NCI-H1092 (cell line): ENCODE data around the gene RBMS1.

Experiments
- DNase-seq: peaks from one replicate; lab custom pipeline; 2025; lab: John Stamatoyannopoulos, UW

Gene RBMS1

DNA sequence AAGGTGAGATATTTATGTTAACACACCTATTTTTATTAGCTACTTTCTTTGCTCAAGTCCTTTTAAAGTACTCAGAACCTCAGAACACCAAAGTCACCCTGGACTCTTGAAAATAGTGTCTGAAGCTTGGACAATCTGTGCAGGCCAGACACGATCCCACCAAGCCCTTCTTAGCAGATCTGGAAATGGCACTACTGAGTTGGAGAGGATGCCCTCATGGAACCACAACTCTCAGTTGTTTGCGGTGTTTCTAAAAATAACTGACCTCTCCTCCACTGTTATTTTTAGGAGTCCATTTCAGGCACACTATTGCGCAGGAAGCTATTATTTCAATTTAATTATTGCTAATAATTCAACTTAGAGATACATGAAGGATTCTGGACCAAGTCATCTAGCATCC is 190.1 kb downstream of the RBMS1 start:
- DNase-seq, result no peak

DNA sequence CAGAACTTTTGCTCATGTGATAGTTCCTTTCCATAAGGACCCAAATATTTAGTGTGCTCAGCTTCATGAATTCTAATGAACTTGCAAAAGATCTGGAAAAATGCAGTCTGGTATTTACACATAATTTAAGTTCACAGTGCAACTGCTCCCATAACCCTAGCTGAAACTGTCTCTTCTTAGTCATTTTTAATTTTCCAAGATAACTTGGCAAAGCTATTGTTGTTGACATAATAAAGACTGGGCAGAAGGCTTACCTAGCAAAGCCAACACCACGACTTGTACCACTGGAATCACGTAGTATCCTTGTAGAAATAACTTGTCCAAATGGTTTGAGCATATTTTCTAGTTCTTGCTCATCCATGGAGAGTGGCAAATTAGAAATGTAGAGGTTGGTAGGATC is 190.5 kb downstream of the RBMS1 start:
- no peak for DNase-seq

DNA sequence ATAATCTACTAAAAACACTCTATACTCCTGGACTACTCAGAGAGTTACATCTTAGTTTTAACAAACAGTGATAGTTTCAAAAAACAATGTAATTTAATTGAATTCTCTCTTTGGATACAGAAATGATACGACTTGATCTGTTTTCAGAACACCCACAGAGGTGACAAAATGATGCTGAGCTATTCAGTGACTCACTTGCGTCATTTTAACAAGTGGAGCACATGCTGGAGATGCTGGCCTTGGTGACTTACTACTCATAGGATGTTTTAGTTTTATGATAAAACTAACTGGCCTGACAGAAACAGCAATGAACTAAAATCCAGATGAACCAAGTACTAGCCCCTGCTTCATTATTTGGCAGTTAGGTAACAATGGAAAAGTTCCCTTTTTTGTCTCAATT is 192.2 kb downstream of the RBMS1 start:
- DNase-seq, result no peak

DNA sequence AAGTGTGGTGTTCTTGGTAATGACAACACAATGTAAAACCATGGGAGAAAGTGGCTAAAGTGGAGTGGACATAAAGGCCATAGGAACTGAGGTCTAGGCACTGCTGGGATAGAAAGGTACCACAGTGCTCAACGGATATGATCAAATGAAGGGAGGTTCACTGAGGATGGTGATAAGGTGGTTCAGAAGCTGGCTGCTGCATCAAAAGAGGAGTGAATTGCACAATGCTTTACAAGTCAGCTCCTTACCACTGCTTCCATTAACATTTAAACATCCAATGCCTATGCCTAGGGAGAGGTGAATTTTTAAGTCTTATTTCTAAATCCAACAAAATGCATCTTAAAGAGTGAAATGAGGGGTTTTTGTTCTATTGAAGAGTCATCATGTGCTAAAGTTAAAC is 193.4 kb downstream of the RBMS1 start:
- DNase-seq, result no peak

DNA sequence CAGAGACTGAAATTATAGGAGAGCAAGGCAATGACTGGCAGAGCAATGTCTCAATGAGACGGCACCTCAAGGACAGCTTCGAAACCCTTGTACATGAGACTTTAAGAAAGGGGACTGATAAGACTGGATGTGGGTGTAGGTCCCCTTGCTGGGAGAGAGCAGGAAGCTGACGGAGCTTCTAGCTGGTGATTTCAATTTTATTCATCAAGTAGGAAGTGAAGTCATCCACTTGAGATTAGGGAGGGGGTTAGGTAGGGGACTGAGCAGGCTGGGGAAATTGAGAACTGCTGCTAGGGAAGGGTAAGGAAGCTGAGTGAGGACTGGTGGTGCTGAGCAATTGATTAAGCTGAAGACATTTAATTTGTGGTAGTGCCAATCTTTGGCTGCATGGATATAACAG is 194.1 kb downstream of the RBMS1 start:
- DNase-seq, result no peak

DNA sequence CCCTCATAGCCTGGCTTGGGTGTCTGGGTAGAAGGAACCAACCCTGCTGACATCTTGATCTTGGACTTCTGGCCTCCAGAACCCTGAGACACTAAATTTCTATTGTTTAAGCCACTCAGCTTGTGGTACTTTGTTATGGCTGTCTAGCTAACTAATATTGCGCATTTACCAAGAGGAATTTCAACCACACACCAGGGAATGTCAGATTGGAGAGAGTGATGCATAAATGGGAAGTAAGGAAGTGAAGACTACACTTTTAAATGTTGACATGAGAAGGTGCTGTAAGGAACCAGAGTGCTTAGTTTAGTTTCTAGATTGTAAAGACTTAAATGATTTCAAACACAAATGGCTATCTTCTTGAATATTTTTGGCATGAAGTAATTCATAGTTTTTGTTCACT is 194.6 kb downstream of the RBMS1 start:
- no peak for DNase-seq

DNA sequence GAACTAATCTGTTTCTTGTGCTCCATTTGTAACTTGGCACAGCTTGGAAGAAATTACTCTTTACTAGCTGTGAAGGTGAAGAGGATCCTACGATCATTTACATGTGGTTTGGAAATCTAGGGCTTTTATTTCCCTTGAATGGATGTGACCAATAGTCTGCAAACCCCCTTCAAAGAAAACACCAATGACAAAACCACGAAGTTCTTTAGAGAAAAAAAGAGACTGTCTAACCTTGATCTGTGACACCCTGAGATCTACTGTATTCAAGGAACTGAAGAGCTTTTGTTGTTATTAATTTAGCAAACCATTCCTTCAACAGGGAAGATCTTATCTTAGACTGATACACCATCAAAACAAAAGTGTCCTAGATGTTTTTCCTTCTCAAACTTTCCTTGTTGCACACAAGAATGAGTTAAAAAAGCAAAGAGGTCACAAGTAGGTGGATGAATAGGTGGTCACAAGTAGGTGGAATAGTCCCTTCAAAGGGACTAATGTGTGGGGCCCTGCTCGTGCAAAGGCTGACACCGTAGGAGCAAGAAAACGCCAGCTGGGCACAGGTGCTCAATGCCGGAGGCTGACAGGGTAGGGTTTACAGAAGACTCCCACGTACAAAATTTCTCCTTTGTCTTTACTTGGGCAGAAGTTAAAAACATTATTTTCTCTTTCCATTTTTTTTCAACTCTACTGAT is 197.9 kb downstream of the RBMS1 start:
- DNase-seq, result no peak

DNA sequence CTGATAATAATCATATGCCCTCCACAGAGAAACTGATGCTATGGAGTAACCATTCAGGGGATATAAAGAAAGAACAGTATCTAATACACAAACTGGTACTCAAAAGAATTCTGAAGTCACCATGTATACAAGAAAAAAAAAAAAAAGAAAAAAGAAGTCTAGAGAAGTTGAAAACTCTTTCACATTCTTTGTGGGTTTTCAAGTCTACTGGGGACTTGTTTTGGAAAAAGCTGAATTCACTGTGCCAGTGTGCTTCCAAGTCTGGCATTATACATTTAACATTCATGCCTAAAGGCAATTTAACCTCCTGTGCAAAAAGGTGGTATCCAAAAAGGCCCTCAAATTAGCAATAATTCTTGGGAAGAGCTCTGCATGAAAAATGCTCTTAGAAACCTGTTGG is 198.7 kb downstream of the RBMS1 start:
- no peak for DNase-seq

DNA sequence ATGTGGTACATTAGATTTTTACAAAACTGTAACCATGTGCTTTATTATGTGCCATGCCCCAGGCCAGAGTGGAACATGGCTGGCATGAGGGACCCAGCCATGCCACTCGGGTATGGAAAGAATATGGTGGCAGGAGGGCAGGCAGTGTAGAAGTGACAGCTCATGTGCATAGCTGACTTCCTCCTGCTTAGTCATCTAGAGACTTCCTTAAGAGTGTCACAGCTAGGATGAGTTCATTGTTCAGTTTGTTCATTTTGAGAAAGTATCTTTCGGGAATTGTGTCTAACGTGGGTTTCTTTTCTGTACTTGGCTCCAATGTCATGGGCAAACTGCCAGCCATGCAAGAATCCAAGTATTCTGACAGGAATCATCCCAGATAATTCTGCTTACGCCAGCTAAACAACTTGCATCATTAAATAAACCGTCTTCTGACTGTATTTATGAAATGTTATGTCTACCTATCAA is 199.2 kb downstream of the RBMS1 start:
- DNase-seq, result no peak

DNA sequence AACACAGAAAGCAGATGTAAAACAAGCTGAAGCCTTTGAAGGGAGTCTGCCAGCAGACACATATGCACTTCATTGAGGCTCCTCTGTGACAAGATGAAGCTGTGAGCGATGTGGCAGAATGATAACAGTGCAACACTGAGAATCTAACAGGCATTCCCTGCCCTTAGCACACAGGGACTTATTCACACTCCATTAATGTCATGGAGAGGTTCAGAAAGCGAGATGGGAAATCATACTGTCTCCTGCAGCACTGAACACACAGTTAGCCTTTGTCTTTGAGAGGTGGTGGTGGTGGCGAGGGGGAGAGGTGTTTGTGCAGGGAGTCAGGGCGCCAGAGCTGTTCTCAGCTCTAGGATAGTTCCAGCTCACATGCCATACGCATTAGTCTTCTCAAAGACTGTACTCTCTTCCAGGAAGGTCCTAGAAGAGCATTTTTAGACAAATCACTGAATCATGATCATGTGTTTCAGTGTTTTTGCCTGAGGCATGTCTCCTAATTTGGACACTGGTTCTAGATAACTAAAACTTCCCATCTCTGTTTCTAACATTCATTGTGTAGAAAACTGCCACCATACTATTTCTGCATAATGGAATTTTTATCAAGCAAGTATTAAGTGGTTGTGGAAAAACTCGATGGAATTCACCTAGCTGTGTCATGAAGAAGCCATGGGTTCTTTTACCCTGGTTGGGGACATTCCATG is 200.1 kb downstream of the RBMS1 start:
- no peak for DNase-seq

DNA sequence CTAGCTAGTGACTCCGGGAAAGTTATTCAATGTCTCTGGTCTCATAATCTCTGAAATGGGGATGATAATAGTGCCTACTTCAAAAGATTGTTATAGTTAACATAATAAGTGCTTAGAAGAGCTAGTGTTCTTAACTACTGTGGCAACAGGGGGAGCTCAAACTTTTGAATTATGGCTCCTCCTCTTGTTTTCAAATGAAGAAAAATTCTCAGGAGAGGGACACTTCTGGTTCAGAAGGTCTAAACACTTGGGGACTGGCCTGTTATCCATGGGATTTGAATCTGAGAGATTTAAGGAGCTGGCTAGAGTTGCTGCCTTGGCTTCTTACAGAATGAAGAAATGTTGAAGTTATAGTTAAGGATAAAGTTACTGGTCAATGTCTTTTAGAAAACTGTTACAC is 201.4 kb downstream of the RBMS1 start:
- no peak for DNase-seq

DNA sequence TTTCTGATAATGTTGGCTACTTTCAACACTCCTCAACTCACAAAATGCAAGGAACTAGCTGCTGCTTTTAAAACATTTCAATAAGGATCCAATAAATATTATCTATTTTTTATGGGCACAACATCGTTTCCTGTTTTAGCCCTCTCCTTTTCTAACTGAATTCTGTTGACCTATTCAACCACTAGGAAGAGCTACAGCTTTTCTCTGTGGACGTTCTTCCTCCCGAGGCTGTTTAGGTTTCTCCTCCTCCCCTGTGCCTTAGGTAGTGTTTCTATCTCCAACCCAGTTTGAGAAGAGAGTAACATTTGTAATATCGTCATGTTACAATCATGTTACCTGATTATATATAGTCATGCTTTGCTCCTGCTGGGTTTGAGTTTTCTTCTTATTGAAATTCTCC is 202.2 kb downstream of the RBMS1 start:
- no peak for DNase-seq

DNA sequence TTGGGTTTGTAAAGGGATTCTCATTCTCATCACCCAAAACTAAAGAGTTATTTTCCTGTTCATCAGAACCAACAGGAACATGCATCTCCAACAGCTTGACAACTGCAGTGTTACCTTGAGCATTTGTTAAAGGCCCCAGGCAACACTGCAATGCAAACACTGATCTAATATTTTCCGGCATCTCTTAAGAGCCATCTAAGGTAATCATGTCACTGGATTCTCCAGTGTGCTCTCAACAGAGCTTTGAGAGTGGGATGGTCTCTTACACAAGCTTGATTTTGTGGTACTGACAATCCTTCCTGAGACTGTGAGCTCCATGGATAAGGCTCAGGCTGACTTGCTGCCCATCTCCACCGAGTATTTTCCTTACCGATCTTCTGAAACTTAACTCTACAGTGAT is 203.0 kb downstream of the RBMS1 start:
- DNase-seq, result no peak

DNA sequence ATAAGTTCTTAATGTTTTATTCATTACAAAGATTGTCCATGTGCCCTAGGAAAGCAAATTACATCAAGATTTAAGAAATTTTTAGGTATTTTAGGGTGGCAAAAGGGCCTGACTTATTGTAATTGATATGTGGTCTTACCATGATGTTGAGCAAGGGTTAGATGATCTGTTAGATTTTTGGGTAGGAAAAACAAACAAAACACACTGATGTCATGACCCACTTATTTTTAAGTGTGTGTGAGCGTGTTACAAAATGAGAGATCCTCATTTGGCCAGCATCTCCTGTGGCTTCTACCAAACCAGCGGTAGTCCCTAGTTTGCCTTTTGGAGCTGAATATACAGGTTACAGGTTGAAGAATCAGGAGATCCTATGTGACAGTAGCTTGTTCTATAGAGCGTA is 203.8 kb downstream of the RBMS1 start:
- no peak for DNase-seq

DNA sequence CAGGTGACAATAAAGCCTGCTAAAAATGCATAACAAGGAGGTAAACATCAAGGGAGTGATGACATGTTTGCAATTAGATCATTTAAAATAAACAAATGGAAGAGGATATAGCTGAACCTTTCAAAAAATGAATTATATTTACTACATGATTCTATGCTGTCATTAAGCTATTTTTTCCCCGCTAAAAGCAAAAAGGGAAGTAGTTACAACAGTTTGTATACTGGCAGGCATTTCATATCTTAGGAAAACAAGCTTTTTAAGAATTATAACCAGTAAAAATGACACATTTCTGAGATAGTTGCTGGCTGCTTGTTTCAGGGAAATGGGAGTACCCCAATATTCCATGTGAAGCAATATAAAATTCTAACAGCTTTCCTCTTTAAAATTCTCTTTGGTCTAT is 204.5 kb downstream of the RBMS1 start:
- DNase-seq, result no peak

DNA sequence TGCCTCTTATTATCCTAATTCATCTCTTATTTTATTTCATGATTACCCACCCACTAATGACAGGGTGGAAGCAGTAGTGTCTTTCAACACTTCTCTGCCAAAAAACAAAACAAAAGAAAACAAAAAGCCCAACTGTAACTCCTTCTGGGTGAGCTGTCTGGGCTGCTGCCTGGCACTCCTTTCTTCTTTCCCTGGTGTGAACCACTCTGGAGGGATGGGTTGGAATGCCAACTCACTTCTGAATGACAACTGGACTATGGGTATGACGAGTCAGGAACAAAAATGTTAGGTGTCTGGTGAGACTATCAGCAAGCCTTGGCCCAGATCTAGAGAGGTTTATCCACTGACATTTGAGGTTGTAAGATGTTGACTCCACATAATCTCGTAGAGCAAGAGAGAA is 205.3 kb downstream of the RBMS1 start:
- DNase-seq, result no peak

DNA sequence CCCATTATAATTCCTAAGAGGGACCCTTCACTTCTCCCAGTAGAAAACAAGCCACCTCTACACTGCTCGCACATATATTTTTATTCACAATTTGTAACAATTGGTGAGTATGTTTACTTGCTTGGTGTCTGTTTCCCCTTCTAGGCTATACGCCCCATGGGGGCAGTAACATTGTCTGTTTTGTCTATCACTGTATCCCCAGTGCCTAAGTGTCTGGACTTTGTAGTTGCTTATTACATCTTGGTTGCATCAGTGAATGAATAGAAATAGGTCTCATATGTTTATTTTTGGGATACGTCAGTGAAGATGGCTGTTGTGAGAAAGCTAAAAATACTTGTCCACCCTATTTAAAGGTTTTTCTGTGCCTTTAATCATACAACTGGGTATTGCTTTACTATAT is 206.1 kb downstream of the RBMS1 start:
- no peak for DNase-seq

DNA sequence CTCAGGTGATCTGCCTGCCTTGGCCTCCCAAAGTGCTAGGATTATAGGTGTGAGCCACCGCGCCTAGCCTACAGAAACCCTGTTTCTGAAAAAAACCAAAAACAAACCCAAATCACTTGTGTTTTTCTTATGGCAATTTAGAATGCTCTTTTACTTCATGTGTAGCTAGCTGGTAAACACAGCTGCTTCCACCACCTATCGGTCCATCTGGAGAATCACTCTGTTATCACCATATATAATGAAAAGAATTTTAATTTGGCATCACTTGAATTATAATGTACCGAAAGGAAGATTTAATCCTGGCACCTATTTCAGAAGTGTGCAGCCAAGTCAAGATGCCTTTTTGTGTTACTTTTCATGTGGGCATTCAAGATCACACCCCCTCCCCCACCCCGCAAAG is 207.1 kb downstream of the RBMS1 start:
- no peak for DNase-seq

DNA sequence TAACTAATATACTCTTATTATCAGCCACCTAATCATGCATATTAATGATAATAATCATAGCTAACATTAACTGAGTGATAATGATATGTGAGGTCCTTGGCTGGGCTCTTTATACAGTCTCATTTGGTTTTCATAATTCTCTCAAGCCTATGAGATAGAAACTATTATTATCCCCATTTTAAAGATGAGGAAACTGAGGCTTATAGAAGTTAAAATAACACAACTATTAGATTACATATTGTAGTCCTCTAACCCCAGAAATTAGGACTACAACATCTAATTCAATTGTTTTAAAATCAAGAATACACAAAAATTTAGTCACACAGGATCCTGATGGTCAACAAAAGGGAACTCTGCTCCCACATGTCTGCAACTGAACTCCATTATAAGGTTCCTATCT is 209.9 kb downstream of the RBMS1 start:
- DNase-seq, result no peak

DNA sequence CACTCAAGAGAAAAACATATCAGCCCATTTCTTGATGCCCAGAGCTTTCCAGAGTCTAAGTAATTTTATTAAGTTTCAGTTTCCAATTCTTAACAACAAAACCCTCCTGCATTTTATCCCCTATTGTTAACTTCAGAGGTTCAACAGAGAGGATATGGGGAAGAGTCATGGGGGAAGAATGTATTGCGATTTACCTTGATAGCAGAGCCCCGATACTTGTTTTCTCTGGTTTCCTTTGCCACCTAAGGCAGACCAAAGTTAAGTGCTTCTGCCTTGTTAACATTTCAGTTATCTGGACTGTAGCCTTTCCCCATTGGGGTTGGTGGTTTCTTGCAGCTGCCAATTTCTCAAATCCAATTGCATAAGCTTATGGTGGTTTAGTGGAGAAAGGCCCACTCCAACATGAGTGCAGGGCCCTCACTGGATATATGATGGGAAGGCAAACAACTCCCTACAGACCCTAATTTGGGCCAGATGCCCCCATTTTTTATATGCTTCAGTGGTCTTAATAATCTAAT is 211.5 kb downstream of the RBMS1 start:
- DNase-seq, result no peak

DNA sequence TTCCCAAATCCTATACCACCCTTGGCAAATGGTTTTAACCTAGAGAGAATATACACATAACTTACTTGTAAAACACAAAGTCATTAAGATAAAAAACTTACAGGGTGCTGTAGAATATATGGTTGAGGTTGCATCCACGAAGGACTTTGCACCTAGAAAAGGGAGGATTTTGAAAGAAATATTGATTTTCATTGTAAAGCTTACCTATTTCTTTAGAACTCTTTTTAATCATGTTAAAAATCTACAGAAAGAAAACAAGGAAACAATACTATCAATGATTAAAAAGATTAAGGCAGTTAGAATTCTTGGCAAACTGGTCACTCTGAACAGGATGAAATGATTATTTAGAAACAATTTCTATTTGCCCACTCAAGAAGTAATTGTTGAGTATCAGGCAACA is 212.4 kb downstream of the RBMS1 start:
- DNase-seq, result no peak

DNA sequence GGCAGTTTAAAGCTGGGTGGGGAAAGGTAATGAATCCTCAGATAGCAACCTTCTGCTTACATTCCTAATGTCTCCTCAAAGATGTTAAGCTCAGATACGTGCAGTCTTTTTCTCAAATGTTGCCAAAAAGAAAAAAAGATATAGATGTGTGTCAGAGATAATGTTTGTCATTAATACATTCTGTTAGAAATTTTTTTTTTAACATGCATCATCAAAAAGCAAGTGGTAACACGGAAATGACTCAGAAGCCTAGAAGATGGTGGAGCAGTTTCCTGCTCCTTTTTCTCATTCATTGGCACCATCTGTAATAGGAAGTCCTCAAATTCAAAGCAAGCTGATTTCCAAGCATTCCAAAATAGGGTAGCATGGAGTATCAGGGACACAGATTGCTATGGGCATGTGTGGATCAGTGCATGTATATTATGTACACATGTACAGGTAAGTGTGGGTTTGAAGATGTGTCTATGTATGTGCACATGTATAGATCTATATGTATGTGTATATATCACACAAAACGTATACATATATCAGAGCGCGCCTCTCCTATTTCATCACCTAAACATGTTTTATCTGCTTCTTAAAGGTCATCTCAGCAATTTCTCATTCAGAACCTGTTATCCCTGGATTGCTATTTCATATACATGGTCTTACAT is 213.7 kb downstream of the RBMS1 start:
- DNase-seq, result no peak

DNA sequence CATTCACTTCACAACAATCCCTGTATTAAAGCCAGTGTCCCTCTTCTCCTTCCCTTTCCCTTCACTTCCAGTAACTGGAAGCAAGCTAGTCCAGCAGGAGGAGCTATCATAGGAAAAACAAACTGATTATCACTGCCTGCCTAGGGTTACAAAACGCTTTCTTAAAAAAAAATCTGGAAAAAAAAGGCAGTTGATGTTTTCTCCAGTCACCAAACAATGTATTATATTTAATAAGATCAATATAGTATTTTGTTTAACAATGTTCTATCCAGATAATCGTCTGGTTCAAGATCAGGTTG is 214.8 kb downstream of the RBMS1 start:
- DNase-seq, result no peak
